Activated naive CD8-positive, alpha-beta T cell (primary cell): ENCODE measurements around the gene ZBTB39.
"Not testable (repeated sequence)": the region's sequence is repeated elsewhere in the genome, so short reads cannot be mapped to it uniquely, and the experiment has no call there.

Experiments used
- H3K27ac Mint-ChIP-seq: one replicate; pipeline ENCODE4 v1.8.0; 2021; ENCODE audit warnings: mixed read lengths
- H3K27me3 Mint-ChIP-seq: one replicate; pipeline ENCODE4 v1.8.0; 2021; ENCODE audit warnings: mixed read lengths
- H3K36me3 Mint-ChIP-seq: one replicate; pipeline ENCODE4 v1.8.0; 2021; ENCODE audit warnings: mixed read lengths
- H3K4me1 Mint-ChIP-seq: one replicate; pipeline ENCODE4 v1.8.0; 2021; ENCODE audit warnings: low read depth, mixed read lengths
- H3K4me3 Mint-ChIP-seq: one replicate; pipeline ENCODE4 v1.8.0; 2021; ENCODE audit warnings: mild to moderate bottlenecking, mixed read lengths
- H3K9me3 Mint-ChIP-seq: one replicate; pipeline ENCODE4 v1.8.0; 2021; ENCODE audit warnings: low read depth, mixed read lengths

ZBTB39 gene

GRCh38 chr12:56983386-56983785 lies 23.0 kb downstream of the ZBTB39 start:
- Mint-ChIP-seq H3K9me3 (no peaks in the 10 kb centered on the region), H3K4me1 (peaks cover 3% of the 10 kb centered on the region), H3K36me3 (no peaks in the 10 kb centered on the region), H3K27me3 (peaks cover 2% of the 10 kb centered on the region), H3K27ac (no peak overlapping the region), H3K4me3 (no peak overlapping the region)

- H3K4me1 Mint-ChIP-seq, H3K27me3 Mint-ChIP-seq, H3K27ac Mint-ChIP-seq, H3K9me3 Mint-ChIP-seq, H3K4me3 Mint-ChIP-seq, H3K36me3 Mint-ChIP-seq: not testable (repeated sequence)
Observed at GRCh38 chr12:56982578-56983236, 23.6 kb downstream of the ZBTB39 start.

GRCh38 chr12:56980941-56981530 lies 25.3 kb downstream of the ZBTB39 start:
- H3K27ac Mint-ChIP-seq, result no peak overlapping the region
- H3K4me1 Mint-ChIP-seq, result no peaks in the 10 kb centered on the region
- no peaks in the 10 kb centered on the region for H3K9me3 Mint-ChIP-seq
- no peak overlapping the region for H3K4me3 Mint-ChIP-seq
- no peaks in the 10 kb centered on the region for H3K27me3 Mint-ChIP-seq
- no peaks in the 10 kb centered on the region for H3K36me3 Mint-ChIP-seq

GRCh38 chr12:56980268-56980667 lies 26.1 kb downstream of the ZBTB39 start:
- no peaks in the 10 kb centered on the region for H3K4me1 Mint-ChIP-seq
- no peak overlapping the region for H3K4me3 Mint-ChIP-seq
- H3K27ac Mint-ChIP-seq, result no peak overlapping the region
- no peaks in the 10 kb centered on the region for H3K27me3 Mint-ChIP-seq
- H3K9me3 Mint-ChIP-seq, result no peaks in the 10 kb centered on the region
- H3K36me3 Mint-ChIP-seq, result no peaks in the 10 kb centered on the region

- H3K36me3 Mint-ChIP-seq, result no peaks in the 10 kb centered on the region
- H3K4me1 Mint-ChIP-seq, result no peaks in the 10 kb centered on the region
- H3K9me3 Mint-ChIP-seq, result no peaks in the 10 kb centered on the region
- H3K4me3 Mint-ChIP-seq, result no peak overlapping the region
- H3K27me3 Mint-ChIP-seq, result no peaks in the 10 kb centered on the region
- H3K27ac Mint-ChIP-seq, result no peak overlapping the region
Observed at GRCh38 chr12:56979628-56980027, 26.7 kb downstream of the ZBTB39 start.

GRCh38 chr12:56978397-56979138 lies 27.8 kb downstream of the ZBTB39 start:
- Mint-ChIP-seq H3K9me3 (no peaks in the 10 kb centered on the region), H3K4me1 (no peaks in the 10 kb centered on the region), H3K27me3 (no peaks in the 10 kb centered on the region), H3K27ac (no peak overlapping the region), H3K36me3 (no peaks in the 10 kb centered on the region), H3K4me3 (no peak overlapping the region)

- not testable (repeated sequence) for H3K9me3 Mint-ChIP-seq, H3K36me3 Mint-ChIP-seq, H3K27ac Mint-ChIP-seq, H3K4me1 Mint-ChIP-seq, H3K4me3 Mint-ChIP-seq, H3K27me3 Mint-ChIP-seq
Observed at GRCh38 chr12:56977361-56977760, 29.0 kb downstream of the ZBTB39 start.

- H3K27me3 Mint-ChIP-seq, H3K4me1 Mint-ChIP-seq, H3K9me3 Mint-ChIP-seq, H3K4me3 Mint-ChIP-seq, H3K36me3 Mint-ChIP-seq, H3K27ac Mint-ChIP-seq: not testable (repeated sequence)
Observed at GRCh38 chr12:56974224-56974623, 32.1 kb downstream of the ZBTB39 start.

- H3K27me3 Mint-ChIP-seq, H3K4me3 Mint-ChIP-seq, H3K9me3 Mint-ChIP-seq, H3K36me3 Mint-ChIP-seq, H3K27ac Mint-ChIP-seq, H3K4me1 Mint-ChIP-seq: not testable (repeated sequence)
Observed at GRCh38 chr12:56968910-56969309, 37.4 kb downstream of the ZBTB39 start.

- not testable (repeated sequence) for H3K27me3 Mint-ChIP-seq, H3K9me3 Mint-ChIP-seq, H3K4me3 Mint-ChIP-seq, H3K4me1 Mint-ChIP-seq, H3K27ac Mint-ChIP-seq, H3K36me3 Mint-ChIP-seq
Observed at GRCh38 chr12:56965997-56966642, 40.2 kb downstream of the ZBTB39 start.

GRCh38 chr12:56965124-56965523 lies 41.2 kb downstream of the ZBTB39 start:
- H3K9me3 Mint-ChIP-seq, H3K4me3 Mint-ChIP-seq, H3K4me1 Mint-ChIP-seq, H3K27me3 Mint-ChIP-seq, H3K27ac Mint-ChIP-seq, H3K36me3 Mint-ChIP-seq: not testable (repeated sequence)

GRCh38 chr12:56963557-56963956 lies 42.8 kb downstream of the ZBTB39 start:
- not testable (repeated sequence) for H3K4me3 Mint-ChIP-seq, H3K27me3 Mint-ChIP-seq, H3K4me1 Mint-ChIP-seq, H3K27ac Mint-ChIP-seq, H3K9me3 Mint-ChIP-seq
- H3K36me3 Mint-ChIP-seq, result peaks cover 10% of the 10 kb centered on the region

GRCh38 chr12:56962247-56962646 lies 44.1 kb downstream of the ZBTB39 start:
- not testable (repeated sequence) for H3K27me3 Mint-ChIP-seq, H3K4me1 Mint-ChIP-seq, H3K27ac Mint-ChIP-seq, H3K4me3 Mint-ChIP-seq, H3K9me3 Mint-ChIP-seq
- peaks cover 16% of the 10 kb centered on the region for H3K36me3 Mint-ChIP-seq

GRCh38 chr12:56958422-56958821 lies 47.9 kb downstream of the ZBTB39 start:
- H3K27me3 Mint-ChIP-seq, result no peaks in the 10 kb centered on the region
- no peaks in the 10 kb centered on the region for H3K9me3 Mint-ChIP-seq
- no peak overlapping the region for H3K4me3 Mint-ChIP-seq
- no peaks in the 10 kb centered on the region for H3K4me1 Mint-ChIP-seq
- peaks cover 20% of the 10 kb centered on the region for H3K36me3 Mint-ChIP-seq
- H3K27ac Mint-ChIP-seq, result no peak overlapping the region

- no peaks in the 10 kb centered on the region for H3K27me3 Mint-ChIP-seq
- H3K27ac Mint-ChIP-seq, result no peak within 1 kb of the TSS
- no peaks in the 10 kb centered on the region for H3K4me1 Mint-ChIP-seq
- peaks cover 20% of the 10 kb centered on the region for H3K36me3 Mint-ChIP-seq
- no peaks in the 10 kb centered on the region for H3K9me3 Mint-ChIP-seq
- no peak within 1 kb of the TSS for H3K4me3 Mint-ChIP-seq
Observed at GRCh38 chr12:56957229-56958052, 48.9 kb downstream of the ZBTB39 start, which contains the start of gene RDH16. TSS of gene RDH16 (minus strand) at chr12:56957608. CDS start at chr12:56957462, 146 bp downstream.
